ENCODE data around the gene TMEM51.

TMEM51 gene

GRCh38 chr1:15196069-15196468 is 42.5 kb downstream of the TMEM51 start:
- no peaks in the 10 kb centered on the region for H3K36me3 ChIP-seq (ENCODE audit: insufficient read depth, low read length)
- H3K27ac ChIP-seq (ENCODE audit: low read depth, low read length), result no peak overlapping the region
- peaks cover 8% of the 10 kb centered on the region for H3K4me1 ChIP-seq (ENCODE audit: control insufficient read depth, insufficient read depth, low read length, unreplicated experiment)
- no peaks in the 10 kb centered on the region for H3K27me3 ChIP-seq (ENCODE audit: insufficient read depth, low read length)
- no peak overlapping the region for H3K4me3 ChIP-seq (ENCODE audit: low read depth, low read length)
- no peaks in the 10 kb centered on the region for H3K79me2 ChIP-seq (ENCODE audit: control insufficient read depth, insufficient read depth, low read length, unreplicated experiment)
- H2AFZ ChIP-seq (ENCODE audit: low read length, unreplicated experiment), result no peak overlapping the region

- H3K27me3 ChIP-seq (ENCODE audit: insufficient read depth, low read length), result no peaks in the 10 kb centered on the region
- H3K4me1 ChIP-seq (ENCODE audit: control insufficient read depth, insufficient read depth, low read length, unreplicated experiment), result peaks cover 8% of the 10 kb centered on the region
- no peaks in the 10 kb centered on the region for H3K36me3 ChIP-seq (ENCODE audit: insufficient read depth, low read length)
- no peak overlapping the region for H3K4me3 ChIP-seq (ENCODE audit: low read depth, low read length)
- H3K79me2 ChIP-seq (ENCODE audit: control insufficient read depth, insufficient read depth, low read length, unreplicated experiment), result no peaks in the 10 kb centered on the region
- H3K27ac ChIP-seq (ENCODE audit: low read depth, low read length), result no peak overlapping the region
- no peak overlapping the region for H2AFZ ChIP-seq (ENCODE audit: low read length, unreplicated experiment)
Observed at GRCh38 chr1:15196807-15197530, 43.4 kb downstream of the TMEM51 start.

- no peak overlapping the region for H3K27ac ChIP-seq (ENCODE audit: low read depth, low read length)
- H3K27me3 ChIP-seq (ENCODE audit: insufficient read depth, low read length), result no peaks in the 10 kb centered on the region
- peaks cover 8% of the 10 kb centered on the region for H3K4me1 ChIP-seq (ENCODE audit: control insufficient read depth, insufficient read depth, low read length, unreplicated experiment)
- no peak overlapping the region for H3K4me3 ChIP-seq (ENCODE audit: low read depth, low read length)
- H3K79me2 ChIP-seq (ENCODE audit: control insufficient read depth, insufficient read depth, low read length, unreplicated experiment), result no peaks in the 10 kb centered on the region
- no peak overlapping the region for H2AFZ ChIP-seq (ENCODE audit: low read length, unreplicated experiment)
- H3K36me3 ChIP-seq (ENCODE audit: insufficient read depth, low read length), result no peaks in the 10 kb centered on the region
Observed at GRCh38 chr1:15197591-15198447, 44.3 kb downstream of the TMEM51 start.

GRCh38 chr1:15198684-15199083 is 45.1 kb downstream of the TMEM51 start:
- Histone ChIP-seq H3K4me3 (ENCODE audit: low read depth, low read length) (no peak overlapping the region), H3K27ac (ENCODE audit: low read depth, low read length) (no peak overlapping the region), H2AFZ (ENCODE audit: low read length, unreplicated experiment) (no peak overlapping the region), H3K27me3 (ENCODE audit: insufficient read depth, low read length) (no peaks in the 10 kb centered on the region), H3K4me1 (ENCODE audit: control insufficient read depth, insufficient read depth, low read length, unreplicated experiment) (peaks cover 8% of the 10 kb centered on the region), H3K36me3 (ENCODE audit: insufficient read depth, low read length) (no peaks in the 10 kb centered on the region), H3K79me2 (ENCODE audit: control insufficient read depth, insufficient read depth, low read length, unreplicated experiment) (no peaks in the 10 kb centered on the region)

- Histone ChIP-seq H3K27ac (ENCODE audit: low read depth, low read length) (peak overlapping the region; percentile 46; the same call in 1 of the 2 replicates), H3K79me2 (ENCODE audit: control insufficient read depth, insufficient read depth, low read length, unreplicated experiment) (no peaks in the 10 kb centered on the region), H3K4me3 (ENCODE audit: low read depth, low read length) (no peak overlapping the region), H3K27me3 (ENCODE audit: insufficient read depth, low read length) (no peaks in the 10 kb centered on the region), H3K4me1 (ENCODE audit: control insufficient read depth, insufficient read depth, low read length, unreplicated experiment) (peaks cover 8% of the 10 kb centered on the region), H3K36me3 (ENCODE audit: insufficient read depth, low read length) (no peaks in the 10 kb centered on the region), H2AFZ (ENCODE audit: low read length, unreplicated experiment) (no peak overlapping the region)
Observed at GRCh38 chr1:15201221-15201620, 47.7 kb downstream of the TMEM51 start.

- H3K36me3 ChIP-seq (ENCODE audit: insufficient read depth, low read length), result no peaks in the 10 kb centered on the region
- no peak overlapping the region for H2AFZ ChIP-seq (ENCODE audit: low read length, unreplicated experiment)
- H3K79me2 ChIP-seq (ENCODE audit: control insufficient read depth, insufficient read depth, low read length, unreplicated experiment), result no peaks in the 10 kb centered on the region
- H3K4me3 ChIP-seq (ENCODE audit: low read depth, low read length), result no peak overlapping the region
- no peaks in the 10 kb centered on the region for H3K27me3 ChIP-seq (ENCODE audit: insufficient read depth, low read length)
- no peak overlapping the region for H3K27ac ChIP-seq (ENCODE audit: low read depth, low read length)
- peaks cover 8% of the 10 kb centered on the region for H3K4me1 ChIP-seq (ENCODE audit: control insufficient read depth, insufficient read depth, low read length, unreplicated experiment)
Observed at GRCh38 chr1:15201849-15202551, 48.5 kb downstream of the TMEM51 start.

- H3K79me2 ChIP-seq (ENCODE audit: control insufficient read depth, insufficient read depth, low read length, unreplicated experiment), result no peaks in the 10 kb centered on the region
- H3K36me3 ChIP-seq (ENCODE audit: insufficient read depth, low read length), result no peaks in the 10 kb centered on the region
- no peak overlapping the region for H2AFZ ChIP-seq (ENCODE audit: low read length, unreplicated experiment)
- no peak overlapping the region for H3K27ac ChIP-seq (ENCODE audit: low read depth, low read length)
- peaks cover 8% of the 10 kb centered on the region for H3K4me1 ChIP-seq (ENCODE audit: control insufficient read depth, insufficient read depth, low read length, unreplicated experiment)
- H3K27me3 ChIP-seq (ENCODE audit: insufficient read depth, low read length), result no peaks in the 10 kb centered on the region
- no peak overlapping the region for H3K4me3 ChIP-seq (ENCODE audit: low read depth, low read length)
Observed at GRCh38 chr1:15204931-15205330, 51.4 kb downstream of the TMEM51 start.

- Histone ChIP-seq H3K4me3 (ENCODE audit: low read depth, low read length) (no peak overlapping the region), H3K79me2 (ENCODE audit: control insufficient read depth, insufficient read depth, low read length, unreplicated experiment) (no peaks in the 10 kb centered on the region), H3K27ac (ENCODE audit: low read depth, low read length) (no peak overlapping the region), H3K27me3 (ENCODE audit: insufficient read depth, low read length) (no peaks in the 10 kb centered on the region), H2AFZ (ENCODE audit: low read length, unreplicated experiment) (no peak overlapping the region), H3K36me3 (ENCODE audit: insufficient read depth, low read length) (no peaks in the 10 kb centered on the region), H3K4me1 (ENCODE audit: control insufficient read depth, insufficient read depth, low read length, unreplicated experiment) (peaks cover 3% of the 10 kb centered on the region)
Observed at GRCh38 chr1:15205586-15206346, 52.2 kb downstream of the TMEM51 start.

GRCh38 chr1:15206418-15207030 is 53.0 kb downstream of the TMEM51 start:
- Histone ChIP-seq H3K4me3 (ENCODE audit: low read depth, low read length) (no peak overlapping the region), H3K27me3 (ENCODE audit: insufficient read depth, low read length) (no peaks in the 10 kb centered on the region), H3K36me3 (ENCODE audit: insufficient read depth, low read length) (no peaks in the 10 kb centered on the region), H3K27ac (ENCODE audit: low read depth, low read length) (no peak overlapping the region), H3K4me1 (ENCODE audit: control insufficient read depth, insufficient read depth, low read length, unreplicated experiment) (no peaks in the 10 kb centered on the region), H3K79me2 (ENCODE audit: control insufficient read depth, insufficient read depth, low read length, unreplicated experiment) (no peaks in the 10 kb centered on the region), H2AFZ (ENCODE audit: low read length, unreplicated experiment) (no peak overlapping the region)

All from ACC112 (cell line).